GM18502 (cell line): ENCODE results near the gene MANEA.
"Not testable (repeated sequence)": the region's sequence is repeated elsewhere in the genome, so short reads cannot be mapped to it uniquely, and the experiment has no call there.

Experiments
- ATAC-seq: cut with Tn5 transposase; IDR thresholded peaks from one replicate; pipeline ENCODE4 v1.9.1; 2021; ENCODE audit warnings: mild to moderate bottlenecking; ENCODE audit not compliant: unreplicated experiment, poor library complexity

The MANEA gene, protein sequence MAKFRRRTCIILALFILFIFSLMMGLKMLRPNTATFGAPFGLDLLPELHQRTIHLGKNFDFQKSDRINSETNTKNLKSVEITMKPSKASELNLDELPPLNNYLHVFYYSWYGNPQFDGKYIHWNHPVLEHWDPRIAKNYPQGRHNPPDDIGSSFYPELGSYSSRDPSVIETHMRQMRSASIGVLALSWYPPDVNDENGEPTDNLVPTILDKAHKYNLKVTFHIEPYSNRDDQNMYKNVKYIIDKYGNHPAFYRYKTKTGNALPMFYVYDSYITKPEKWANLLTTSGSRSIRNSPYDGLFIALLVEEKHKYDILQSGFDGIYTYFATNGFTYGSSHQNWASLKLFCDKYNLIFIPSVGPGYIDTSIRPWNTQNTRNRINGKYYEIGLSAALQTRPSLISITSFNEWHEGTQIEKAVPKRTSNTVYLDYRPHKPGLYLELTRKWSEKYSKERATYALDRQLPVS

DNA sequence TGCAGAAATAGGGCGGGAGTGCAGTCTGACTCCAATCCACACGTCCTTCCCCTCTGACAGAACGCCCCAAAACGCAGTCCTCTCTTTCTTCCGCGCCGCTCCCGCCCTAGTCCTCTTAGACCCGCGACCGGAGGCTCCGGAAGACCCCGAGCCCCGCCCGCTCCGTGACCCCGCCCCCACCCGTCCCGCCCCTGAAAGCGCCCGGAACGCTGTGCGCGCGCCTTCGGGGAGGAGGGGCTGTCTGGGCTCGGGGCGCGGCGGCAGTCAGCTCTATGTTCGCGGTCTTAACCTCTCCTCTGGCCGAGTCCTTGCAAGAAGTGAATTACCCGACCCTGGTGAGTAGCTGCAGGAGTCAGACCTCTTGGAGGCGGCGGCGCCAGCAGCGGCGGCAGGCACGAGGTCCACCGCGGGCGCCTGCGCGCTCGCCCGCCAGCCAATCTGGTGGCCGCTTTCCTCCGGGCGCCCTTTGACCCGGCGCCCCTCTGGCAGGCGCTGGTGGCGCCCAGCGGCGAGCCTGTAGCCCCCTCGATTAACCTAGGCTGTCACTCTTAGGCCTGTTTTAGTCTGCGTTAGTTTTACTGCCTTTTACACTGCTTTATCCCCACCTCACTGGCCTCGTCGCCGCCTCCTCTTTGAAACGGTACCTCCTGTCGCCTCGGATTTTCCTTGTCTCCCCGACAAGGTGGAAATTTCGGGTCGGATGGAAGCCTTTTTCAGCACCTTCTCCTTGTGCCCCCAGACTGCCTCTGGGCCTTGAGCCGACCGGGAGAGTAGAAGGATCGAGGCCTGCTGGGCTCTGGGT is at the start of gene MANEA:
MANEA (plus strand) TSS at position 232 of the 802 bp plus-strand sequence. CDS start 8,905 bp downstream, outside the sequence.
- ATAC-seq = peak; percentile 85

DNA sequence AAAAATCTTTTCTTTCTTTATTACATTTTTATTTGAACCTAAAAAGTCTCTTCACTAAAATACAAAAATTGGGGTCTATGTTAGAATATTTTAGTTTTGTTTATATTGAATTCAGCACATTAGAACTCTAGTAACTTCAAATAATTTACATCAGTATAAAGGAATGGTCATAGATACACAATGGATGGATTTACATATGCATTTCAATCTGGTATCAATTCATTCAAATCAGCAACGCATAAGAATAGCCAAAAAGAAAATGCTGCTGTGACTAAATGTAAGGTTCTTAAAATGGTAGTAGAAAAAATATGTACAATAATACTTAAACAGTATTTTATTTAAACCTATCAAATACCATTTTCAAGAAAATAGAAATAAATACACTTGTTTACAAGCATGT is 47.6 kb upstream of the MANEA start:
- ATAC-seq = no peak

DNA sequence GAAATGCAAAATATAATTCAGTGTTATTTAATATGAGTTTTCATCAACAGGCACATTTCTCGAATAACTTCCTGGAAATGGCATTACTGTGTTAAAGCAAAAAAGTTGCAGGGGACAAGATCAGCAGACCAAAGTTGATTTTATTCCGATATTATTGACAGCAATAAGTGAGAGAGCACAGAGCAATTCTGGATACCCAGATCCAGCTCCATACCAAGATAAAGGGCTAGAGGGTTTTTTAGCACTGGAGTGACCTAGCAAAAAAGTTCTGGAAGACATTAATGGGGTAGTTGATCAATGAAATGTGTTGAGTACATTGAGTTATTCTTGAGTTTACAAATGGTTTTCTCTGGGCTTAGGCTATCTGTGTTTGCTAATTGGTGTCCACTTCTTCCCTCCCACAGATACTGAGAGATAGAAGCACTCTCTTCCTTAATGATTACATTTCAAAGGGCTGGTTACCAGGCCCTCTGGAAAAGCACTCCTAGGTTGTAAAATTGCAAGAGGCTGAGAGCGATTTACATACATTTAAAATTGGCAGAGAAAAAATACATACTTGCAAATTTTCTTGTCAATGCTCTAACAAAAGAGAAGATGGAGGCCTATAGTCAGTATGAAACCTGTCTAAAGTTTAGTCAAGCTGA is 47.0 kb upstream of the MANEA start:
- ATAC-seq = no peak

DNA sequence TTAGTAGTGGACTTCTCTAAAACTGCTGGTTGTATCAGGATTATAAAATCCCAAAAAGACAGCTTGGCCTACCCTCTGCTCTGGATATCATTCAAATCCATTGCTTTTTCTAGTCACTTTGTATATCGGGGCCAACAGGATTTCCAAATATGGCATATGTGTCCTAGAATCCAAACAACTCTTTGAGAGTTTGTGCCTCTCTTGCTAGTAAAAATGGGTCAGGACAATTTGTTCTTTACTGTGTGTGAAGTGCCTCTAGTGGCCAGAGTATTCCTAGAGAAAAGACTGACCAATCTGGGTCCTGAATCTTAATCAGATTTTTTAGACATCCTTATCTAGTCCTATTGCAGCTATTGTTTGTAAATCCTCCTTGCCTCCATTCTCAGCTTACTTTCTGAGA is 33.5 kb upstream of the MANEA start:
- ATAC-seq = no peak

DNA sequence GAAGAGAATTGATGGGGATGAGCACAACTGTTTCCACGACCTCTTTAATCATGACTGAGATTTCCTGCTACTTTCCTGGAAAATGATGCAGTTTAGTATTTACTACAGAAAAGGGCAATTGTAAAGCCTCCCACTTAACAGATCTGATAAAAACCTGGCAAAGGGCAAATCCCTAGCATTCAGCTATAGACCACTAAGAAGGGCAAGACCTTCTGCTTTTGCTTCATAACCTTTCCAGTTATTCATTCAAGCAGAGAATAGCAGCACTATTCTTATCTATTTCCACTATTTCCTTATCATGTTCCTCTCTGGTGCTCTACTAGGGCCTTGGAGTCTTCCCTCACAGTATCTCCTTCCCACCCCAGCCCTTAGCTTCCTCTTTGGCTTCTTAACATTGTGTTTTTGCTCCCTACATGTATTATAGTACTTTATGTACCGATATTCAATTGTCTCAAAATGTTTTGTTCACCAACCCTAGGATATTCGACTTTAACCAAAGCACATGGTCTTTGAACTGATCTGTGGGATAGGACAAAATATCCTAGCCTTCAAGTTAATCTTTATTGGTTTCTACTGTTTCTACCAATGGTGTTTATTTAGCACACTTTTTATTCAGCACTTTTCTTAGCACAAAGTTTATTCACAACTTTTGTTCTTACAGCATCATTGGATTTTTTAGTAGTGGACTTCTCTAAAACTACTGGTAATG is 32.7 kb upstream of the MANEA start:
- no peak for ATAC-seq

DNA sequence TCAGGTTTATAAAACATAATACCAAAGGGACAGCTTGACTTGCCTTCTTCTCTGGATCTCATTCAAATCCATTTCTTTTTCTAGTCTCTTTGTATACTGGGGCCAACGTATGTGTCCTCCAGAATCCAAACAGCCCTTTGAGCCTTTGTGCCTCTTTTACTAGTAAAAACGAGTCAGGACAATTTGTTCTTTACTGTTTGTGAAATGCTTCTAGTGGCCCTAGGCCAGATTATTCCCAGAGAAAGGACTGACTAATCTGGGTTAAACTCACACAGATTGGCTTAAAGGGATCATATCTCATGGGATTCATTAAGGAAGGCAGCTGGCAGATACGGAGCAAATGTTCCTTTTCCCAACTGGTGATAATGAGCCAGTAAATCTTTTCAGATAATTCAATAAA is 32.1 kb upstream of the MANEA start:
- ATAC-seq = no peak

DNA sequence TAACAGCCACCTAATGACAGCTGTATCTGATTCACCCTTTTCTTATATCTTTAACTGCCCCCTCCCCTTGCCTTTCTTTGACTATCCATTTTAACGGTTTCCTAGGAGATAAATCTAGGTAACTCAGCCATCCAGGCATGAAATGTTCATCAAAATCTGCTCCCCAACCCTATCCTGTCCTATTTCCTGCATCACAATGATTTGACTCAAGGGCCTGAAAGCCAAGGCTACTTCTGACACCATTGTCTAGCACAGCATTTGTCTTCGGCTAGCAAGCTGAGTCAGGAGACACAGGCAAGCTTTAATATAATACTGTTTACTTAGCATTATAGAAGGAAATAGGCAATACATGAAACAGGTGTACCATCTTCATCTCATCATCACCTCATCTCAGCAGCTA is 31.6 kb upstream of the MANEA start:
- no peak for ATAC-seq

DNA sequence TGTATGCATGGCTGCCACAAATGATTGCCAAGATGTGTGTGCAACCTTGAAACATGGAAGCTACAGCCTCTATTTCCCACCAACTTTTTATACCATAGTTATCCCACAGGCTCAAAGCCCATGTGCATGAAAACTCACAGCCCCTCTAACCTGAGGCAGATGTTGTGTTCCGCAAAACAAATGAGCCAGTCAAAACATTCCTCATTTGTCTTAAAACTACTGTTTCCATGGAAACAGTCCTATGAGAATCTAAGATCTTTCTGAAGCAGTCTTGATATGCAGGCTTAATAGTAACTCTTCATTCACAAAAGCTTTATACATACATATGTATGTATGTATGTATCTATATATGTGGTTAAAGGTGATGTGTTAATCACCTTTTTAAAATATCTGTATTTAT is 31.2 kb upstream of the MANEA start:
- no peak for ATAC-seq

DNA sequence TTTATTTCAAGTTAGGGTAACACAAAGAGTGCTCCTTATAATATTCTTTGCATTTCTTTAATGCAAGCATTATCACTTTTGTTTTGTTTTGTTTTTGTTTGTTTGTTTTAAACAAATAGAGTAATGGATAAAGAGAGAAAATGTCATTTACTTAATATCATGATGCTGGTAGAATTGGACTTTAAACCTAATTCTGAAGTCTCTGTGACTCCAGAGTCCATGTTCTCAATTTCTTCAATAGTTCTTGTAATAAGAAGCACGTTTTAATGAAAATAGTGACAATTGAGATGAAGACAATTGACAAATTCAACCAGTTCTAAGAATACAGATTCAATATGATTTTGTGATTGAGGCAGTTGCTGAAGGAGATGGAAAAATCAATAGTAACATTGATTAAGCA is 30.3 kb upstream of the MANEA start:
- ATAC-seq = no peak

DNA sequence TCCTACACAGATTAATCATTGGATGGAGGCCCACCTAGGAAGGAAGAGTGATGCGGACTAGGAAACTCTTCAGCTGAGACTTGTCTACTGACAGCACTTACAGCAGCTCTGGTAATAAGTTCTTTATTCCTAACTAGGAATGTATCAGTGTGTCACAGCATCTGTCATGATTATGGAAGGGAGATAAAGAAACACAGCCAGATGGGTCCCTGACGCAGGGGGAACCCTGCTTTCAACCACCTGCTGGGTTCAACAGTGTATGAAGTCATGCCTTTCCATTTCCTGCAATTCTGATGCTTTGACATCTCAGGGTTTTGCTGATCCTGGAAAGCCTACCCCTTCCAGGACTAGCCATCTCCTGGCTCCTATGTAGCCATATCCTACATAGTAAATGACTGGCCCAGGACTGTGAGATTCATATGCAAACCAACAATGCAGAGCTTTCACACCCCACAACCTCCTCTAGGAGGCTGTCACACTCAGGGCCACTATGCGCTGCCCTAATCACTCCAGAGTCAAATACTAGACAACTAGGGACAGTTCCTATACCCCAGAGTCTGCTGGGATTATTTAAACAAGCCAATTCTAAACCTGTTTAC is 29.0 kb upstream of the MANEA start:
- no peak for ATAC-seq

DNA sequence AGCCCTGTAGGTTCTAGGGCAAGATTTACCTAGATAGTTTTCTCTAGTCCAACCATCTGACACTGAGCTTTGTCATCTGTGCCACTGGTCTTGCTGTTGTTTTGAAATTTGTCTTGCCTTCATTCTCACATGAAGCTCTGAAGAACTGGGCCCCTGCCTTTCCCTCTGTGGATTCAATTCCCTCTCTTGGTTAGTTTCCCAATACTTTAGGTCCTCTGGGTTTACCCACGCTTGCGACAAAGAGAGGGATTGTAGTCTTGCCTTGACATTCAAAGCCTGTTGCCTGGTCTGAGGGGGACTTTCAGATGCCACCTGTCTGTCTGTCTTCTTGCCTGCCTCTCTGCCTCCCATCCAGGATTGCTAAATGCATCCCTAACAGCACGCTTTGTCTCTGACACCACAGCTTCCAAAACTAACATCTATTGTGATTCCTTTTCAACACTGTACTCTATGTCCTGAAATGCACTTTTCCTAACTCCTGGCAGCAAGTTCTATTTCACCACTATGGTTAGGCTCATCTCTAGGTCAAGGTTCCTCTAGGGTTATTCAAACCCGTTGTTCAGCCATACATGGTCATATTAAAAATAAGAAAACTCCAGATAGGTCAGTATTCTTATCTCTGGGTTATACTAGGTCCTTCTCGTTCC is 25.5 kb upstream of the MANEA start:
- no peak for ATAC-seq

DNA sequence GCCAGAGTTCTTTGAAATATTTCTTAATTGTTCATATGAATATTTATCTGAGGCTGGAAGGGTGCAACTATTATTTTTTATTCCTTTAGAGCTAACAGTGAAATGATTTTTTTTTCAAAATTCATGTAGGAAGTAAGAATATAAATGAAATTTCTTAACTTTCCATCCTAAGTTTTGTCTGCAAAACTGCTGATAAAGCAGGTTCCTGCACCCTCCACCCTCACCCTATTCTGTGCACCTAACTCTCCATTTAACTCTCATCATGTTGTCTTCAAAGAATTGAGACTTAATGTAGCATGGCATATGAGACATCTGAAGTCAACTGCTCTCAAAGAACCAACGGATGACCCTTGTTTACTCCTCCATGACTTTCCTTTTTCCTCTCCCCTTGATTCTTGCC is 23.5 kb upstream of the MANEA start:
- no peak for ATAC-seq

DNA sequence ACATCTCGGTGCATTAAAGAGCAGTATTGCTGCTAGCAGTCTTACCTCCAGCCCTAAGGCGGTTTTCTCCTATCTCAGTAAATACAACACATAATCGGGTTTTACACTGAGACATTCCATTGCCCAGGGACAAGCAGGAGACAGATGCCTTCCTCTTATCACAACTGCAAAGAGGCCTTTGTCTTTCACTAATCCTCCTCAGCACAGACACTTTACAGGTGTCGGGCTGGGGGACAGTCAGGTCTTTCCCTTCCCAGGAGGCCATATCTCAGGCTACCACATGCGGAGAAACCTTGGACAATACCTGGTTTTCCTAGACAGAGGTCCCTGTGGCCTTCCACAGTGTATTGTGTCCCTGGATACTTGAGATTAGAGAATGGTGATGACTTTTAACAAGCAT is 16.4 kb upstream of the MANEA start:
- ATAC-seq = not testable (repeated sequence)

DNA sequence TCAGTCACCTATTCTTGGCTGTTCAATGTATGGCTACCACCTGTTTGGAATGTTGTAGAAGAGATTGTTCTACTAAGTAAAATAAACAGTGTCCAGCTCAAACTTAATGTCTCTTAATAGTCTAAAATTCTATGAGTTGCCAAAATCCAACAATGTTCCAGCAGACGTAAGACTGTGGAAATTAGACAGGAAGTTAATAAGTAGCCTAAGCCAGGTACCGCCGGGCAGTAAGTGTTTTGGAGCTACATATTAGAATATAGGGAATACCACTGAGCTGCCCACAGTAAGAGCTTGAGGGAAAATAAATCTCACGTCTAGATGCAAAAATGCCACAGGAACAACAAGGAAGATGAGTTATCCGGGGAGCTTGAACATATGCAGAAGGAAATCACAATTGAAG is 7.8 kb upstream of the MANEA start:
- ATAC-seq = no peak

DNA sequence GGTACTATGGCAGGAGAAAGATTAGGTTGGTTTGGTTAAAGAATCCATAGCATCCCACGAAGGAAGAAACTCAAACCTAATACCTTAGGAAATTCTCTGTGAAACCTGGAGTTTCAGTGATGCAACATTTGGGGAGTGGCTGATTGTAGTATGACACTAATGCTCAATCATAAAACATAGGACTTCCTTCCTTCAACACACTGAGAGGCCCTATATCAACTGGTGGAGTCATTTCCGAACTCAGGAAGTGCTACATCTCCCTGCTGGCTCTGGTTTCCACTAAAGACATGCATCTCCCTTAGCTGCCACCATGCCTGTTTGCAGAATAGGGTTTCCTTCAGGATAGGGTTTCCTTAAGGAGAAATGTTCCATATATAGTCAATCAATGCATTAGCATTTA is 5.2 kb upstream of the MANEA start:
- no peak for ATAC-seq

DNA sequence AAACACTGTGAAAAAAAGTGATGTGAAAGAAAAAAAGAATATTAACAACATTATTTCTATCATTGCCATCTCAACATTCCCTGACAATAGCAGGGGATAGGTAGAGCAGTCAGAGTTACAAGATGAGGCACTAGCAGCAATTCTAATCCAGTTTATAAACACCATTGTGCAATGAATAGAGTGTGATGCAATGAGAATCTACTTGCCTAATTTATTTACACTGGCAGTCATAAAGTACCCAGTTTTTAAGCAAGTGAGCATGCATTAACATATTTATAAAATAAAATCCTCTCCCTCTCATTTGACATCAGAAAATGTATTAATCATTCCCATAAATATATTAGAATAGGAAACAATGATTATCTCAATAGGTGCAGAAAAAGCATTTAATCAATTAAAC is 2.5 kb upstream of the MANEA start:
- no peak for ATAC-seq

DNA sequence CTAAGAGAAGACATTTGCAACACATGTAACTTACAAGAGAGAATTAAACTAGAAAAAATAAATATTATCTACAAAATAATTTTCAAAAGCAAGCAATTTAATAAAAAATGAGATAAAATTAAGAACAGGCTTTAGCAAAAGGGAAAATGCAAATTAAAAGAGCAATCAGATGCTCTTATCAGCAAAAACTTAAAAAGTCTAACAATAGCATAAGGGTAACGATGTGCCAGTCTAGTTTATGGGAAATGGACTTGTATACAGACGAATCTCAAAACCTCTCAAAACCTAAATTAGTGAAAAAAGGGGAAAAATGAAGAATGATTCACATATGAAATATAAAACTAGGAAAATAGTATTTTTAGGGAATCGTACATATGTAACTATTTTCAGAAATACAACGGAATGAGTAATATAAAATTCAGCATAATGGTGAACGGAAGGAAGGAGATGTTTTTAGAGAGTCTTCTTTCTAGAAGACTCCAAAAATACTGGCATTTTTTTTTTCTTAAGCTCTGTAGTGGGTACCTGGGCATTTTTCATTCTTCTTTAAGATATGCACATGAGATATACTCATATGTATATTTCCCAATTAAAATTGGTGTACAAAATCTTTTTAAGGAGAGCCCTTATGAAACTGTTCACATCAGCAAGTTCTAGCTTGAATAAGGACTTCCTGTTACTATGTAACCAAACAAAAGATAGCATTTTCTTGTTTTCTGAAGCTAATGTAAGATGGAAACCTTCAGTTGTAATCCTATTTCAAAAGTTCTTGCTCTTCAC is 927 bp upstream of the MANEA start:
- peak; percentile 32 for ATAC-seq

DNA sequence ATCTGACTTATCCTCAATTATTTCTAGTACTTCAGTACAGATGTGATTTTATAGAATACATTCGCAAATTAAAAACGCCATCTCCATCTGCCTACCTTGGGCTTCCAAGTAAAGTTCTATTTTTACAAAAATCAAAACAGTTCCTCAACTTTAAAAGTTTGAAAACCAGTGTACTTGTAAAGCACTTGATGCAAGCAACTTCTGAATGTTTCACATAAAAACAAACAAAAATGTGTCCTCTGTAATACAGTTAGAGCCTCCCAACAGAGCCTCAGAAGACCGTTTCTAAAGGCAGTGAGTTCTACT is 384 bp upstream of the MANEA start:
- no peak for ATAC-seq

DNA sequence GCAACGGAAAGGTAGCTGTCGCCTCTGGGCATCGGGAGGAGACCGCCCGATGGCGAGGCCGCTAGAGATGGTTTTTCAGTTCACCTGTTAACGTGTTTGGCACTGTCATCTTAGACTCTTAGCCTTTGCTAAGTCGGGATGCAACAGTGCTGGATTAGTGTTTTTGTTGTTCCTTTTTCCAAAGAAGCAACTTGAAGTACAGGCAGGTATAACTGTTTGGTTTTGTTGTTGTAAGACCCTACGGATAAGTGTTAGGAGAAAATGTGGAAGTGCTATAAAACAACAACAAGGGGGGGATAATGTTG is 723 bp downstream of the MANEA start:
- peak; percentile 17 for ATAC-seq
